Measurements from ENCODE around the gene SRSF2.

DNA sequence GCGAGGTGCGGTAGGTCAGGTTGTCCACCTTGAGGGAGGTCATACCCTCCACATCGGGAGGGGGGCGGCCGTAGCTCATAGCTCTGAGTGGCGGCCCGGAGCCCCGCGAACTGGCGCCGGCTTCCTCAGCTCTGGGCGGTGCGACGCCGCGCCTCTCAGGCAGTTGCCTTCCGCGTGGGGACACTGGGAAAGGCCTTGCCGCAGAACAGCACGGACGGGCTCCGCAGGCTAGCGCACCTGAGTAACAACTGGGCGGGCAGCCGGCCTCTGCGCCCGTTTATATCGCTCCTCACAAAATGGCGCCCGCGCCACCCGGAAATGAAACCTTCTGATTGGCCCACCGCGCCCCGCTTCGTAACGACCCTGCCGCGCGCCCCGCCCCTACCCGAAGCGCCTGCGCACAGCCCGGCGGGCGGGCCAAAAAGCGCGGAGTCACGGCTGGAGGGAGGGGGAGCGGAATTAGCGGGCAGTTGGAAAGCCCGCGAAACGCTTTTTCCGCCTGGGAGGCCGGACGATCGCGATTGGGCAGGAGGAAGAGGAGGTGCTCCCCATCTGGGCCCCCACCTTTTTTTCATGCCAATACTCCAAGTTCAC, at the start of gene SRSF2:
- TF ChIP-seq EZH2 (IDR thresholded peaks at IDR 0.05; ENCODE audit: insufficient read depth, poor library complexity, severe bottlenecking) = no peak
- TF ChIP-seq EZH2phosphoT487 (IDR thresholded peaks at IDR 0.05; ENCODE audit: insufficient read depth, low read depth) = no peak
